AG04450 (cell line): Measurements from ENCODE around the gene MX2. TPM values are rescaled to one million over a fixed set of nuclear protein-coding genes. Genes with fewer than 3 reads are reported as not detected.

Experiments
- CTCF ChIA-PET: fragments of 300-600, 350-600 bp; formaldehyde crosslinking; extraction: SDS; loops from one replicate; lab custom pipeline; 2022; ENCODE audit warnings: antibody characterized with exemption, inconsistent platforms; lab: Charles Lee
- POLR2A ChIA-PET: fragments of 350-600 bp; formaldehyde crosslinking; extraction: SDS; loops from one replicate; lab custom pipeline; 2021; ENCODE audit warnings: antibody characterized with exemption, inconsistent platforms; lab: Yijun Ruan, JAX
- DNase-seq: peaks from one replicate; pipeline ENCODE4 v3.0.0-alpha.2; 2011; ENCODE audit warnings: low read depth, low spot score
- H3K27ac ChIP-seq: one replicate; pipeline ENCODE4 v1.5.1; 2012; ENCODE audit warnings: low read depth, low read length, control low read depth
- H3K27me3 ChIP-seq: one replicate; pipeline ENCODE4 v1.6.0; 2012; ENCODE audit warnings: low read length; ENCODE audit not compliant: control insufficient read depth, insufficient read depth
- H3K4me3 ChIP-seq: 2 replicates; pipeline ENCODE4 v1.5.1; 2011; ENCODE audit warnings: mild to moderate bottlenecking, low read depth, low read length, control low read depth
- H3K9me3 ChIP-seq: 2 replicates; pipeline ENCODE4 v1.5.1; 2012; ENCODE audit warnings: low read length; ENCODE audit not compliant: control insufficient read depth, insufficient read depth
- polyA plus RNA-seq: library from polyadenylated mRNA; depleted of rRNA; stranded (reverse); fragments of >200 nt; gene quantifications from 2 replicates; pipeline ENCODE4 v1.2.3, GENCODE V29; 2011; rRNA removed
- TF ChIP-seq, protein P1 (sequence below): IDR thresholded peaks from 2 replicates; pipeline ENCODE4 v1.5.1; 2011; ENCODE audit warnings: low read depth, low read length, control low read depth, inconsistent platforms

The MX2 gene
- polyA plus RNA-seq, 1 experiment: 0.82 TPM

DNA sequence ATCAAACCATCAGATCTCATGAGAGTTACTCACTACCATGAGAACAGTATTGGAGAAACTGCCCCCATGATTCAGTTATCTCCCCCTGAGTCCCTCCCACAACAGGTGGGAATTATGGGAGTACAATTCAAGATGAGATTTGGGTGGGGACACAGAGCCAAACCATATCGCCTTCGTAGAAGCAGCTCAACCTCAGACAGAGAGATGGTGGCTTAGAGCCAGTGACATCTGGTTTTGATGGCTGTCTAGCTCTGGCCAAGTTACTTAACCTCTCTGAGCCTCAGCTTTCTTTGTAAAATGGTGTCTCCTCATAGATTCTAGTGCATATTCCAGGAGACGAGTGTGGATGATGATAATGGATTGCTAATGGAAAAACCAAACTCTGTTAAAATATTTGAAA lies 91.4 kb downstream of the MX2 start:
- no peaks in the 10 kb centered on the region for H3K27me3 ChIP-seq
- H3K4me3 ChIP-seq: no peak overlapping the region
- no peak overlapping the region for H3K27ac ChIP-seq
- no peaks in the 10 kb centered on the region for H3K9me3 ChIP-seq
- ChIA-PET POLR2A (no interaction called here), CTCF (interaction anchor here (0.7 kb wide), 1 partner anchor 320 kb away, joined by 3 read pairs; no protein-coding TSS in a partner anchor)
- DNase-seq: no peak
- TF ChIP-seq, protein P1, sequence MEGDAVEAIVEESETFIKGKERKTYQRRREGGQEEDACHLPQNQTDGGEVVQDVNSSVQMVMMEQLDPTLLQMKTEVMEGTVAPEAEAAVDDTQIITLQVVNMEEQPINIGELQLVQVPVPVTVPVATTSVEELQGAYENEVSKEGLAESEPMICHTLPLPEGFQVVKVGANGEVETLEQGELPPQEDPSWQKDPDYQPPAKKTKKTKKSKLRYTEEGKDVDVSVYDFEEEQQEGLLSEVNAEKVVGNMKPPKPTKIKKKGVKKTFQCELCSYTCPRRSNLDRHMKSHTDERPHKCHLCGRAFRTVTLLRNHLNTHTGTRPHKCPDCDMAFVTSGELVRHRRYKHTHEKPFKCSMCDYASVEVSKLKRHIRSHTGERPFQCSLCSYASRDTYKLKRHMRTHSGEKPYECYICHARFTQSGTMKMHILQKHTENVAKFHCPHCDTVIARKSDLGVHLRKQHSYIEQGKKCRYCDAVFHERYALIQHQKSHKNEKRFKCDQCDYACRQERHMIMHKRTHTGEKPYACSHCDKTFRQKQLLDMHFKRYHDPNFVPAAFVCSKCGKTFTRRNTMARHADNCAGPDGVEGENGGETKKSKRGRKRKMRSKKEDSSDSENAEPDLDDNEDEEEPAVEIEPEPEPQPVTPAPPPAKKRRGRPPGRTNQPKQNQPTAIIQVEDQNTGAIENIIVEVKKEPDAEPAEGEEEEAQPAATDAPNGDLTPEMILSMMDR: no peak

DNA sequence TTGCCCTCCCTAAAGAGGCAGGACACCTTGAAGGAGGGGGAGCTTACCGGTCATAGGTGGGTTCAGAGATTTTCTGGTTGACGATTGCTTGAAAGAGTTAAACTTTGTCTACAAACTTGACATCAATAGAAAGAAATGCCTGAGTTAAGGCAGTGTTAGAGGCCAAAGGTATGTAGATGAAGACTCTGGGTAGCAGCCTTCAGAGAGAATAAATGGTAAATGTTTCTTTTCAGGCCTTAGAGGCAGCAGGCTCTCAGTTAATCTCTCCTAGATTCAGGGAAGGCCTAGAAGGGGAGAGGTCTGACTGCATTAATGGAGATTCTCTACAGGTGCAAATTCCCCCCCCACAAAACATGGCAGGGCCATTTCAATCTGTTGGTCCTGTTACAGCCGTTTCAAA lies 91.9 kb downstream of the MX2 start:
- Histone ChIP-seq H3K27me3 (no peaks in the 10 kb centered on the region), H3K27ac (no peak overlapping the region), H3K9me3 (no peaks in the 10 kb centered on the region; the same call in 1 of the 2 replicates), H3K4me3 (no peak overlapping the region)
- ChIA-PET CTCF (no interaction called here), POLR2A (no interaction called here)
- no peak for DNase-seq
- TF ChIP-seq, protein P1: no peak

DNA sequence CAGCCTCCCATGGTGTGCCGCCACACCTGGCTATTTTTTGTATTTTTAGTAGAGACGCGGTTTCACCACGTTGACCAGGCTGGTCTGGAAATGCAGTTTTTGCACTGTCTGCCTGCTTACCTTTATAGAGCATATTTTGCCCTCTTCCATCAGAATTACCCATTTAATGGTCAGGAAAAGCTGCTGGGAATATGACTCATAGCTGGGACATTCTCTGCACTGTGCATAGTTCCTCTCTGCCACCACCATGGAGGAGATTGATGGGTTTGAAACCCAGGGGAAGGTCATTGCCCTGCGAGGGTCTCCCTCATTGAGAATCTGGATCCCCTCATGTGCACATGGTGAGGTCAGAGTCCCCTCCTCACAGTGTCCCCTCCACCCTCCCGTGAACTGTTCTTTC lies 96.3 kb downstream of the MX2 start:
- Histone ChIP-seq H3K27me3 (peaks cover 2% of the 10 kb centered on the region), H3K9me3 (no peaks in the 10 kb centered on the region; the same call in 1 of the 2 replicates), H3K4me3 (no peak overlapping the region), H3K27ac (no peak overlapping the region)
- TF ChIP-seq, protein P1: no peak
- DNase-seq: no peak
- ChIA-PET POLR2A (no interaction called here), CTCF (interaction anchor here (6.5 kb wide), 1 partner anchor 175 kb away, joined by 66 read pairs; no protein-coding TSS in a partner anchor)

DNA sequence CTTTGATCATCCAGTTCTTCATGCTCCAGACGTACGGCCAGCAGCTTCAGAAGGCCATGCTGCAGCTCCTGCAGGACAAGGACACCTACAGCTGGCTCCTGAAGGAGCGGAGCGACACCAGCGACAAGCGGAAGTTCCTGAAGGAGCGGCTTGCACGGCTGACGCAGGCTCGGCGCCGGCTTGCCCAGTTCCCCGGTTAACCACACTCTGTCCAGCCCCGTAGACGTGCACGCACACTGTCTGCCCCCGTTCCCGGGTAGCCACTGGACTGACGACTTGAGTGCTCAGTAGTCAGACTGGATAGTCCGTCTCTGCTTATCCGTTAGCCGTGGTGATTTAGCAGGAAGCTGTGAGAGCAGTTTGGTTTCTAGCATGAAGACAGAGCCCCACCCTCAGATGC lies 96.7 kb downstream of the MX2 start:
- TF ChIP-seq, protein P1: no peak
- ChIA-PET POLR2A (no interaction called here), CTCF (interaction anchor here (6.5 kb wide), 1 partner anchor 175 kb away, joined by 66 read pairs; no protein-coding TSS in a partner anchor)
- H3K4me3 ChIP-seq: no peak overlapping the region
- no peaks in the 10 kb centered on the region; the same call in 1 of the 2 replicates for H3K9me3 ChIP-seq
- H3K27ac ChIP-seq: no peak overlapping the region
- peaks cover 2% of the 10 kb centered on the region for H3K27me3 ChIP-seq
- DNase-seq: no peak

Other genes with a start within 250 kb of the MX2 start
- gene BACE2, start 193.9 kb upstream of the MX2 start, polyA plus RNA-seq: 61.4 and 66.8 TPM in 2 replicates
- not detected in 2 replicates for gene FAM3B, start 45.2 kb upstream of the MX2 start, polyA plus RNA-seq
- gene MX1, start 64.2 kb downstream of the MX2 start, polyA plus RNA-seq: 1.1 and 1.3 TPM in 2 replicates
- not detected in 2 replicates for gene TMPRSS2, start 146.1 kb downstream of the MX2 start, polyA plus RNA-seq